ENCODE results near the gene KRTAP13-2.

Gene KRTAP13-2

DNA sequence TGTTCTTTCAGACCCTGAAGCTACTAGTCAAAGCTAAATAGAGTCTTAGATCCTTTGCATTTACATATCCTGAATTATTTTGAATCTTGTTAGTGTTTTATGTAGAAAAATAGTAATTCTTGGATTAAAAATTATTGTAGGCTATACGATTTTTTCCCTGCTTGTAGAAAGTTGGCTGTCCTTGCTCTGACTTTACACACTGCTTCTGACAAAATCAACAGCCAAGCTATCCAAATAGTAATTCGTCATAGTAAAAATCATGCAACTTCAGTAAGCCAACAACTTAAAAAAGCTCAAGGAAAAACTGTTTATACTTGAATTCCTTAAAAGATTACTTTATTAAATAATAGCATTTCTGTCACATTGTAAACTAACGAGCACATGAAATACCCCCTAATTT lies 16.2 kb downstream of the KRTAP13-2 start:
- TF ChIP-seq, protein P1, sequence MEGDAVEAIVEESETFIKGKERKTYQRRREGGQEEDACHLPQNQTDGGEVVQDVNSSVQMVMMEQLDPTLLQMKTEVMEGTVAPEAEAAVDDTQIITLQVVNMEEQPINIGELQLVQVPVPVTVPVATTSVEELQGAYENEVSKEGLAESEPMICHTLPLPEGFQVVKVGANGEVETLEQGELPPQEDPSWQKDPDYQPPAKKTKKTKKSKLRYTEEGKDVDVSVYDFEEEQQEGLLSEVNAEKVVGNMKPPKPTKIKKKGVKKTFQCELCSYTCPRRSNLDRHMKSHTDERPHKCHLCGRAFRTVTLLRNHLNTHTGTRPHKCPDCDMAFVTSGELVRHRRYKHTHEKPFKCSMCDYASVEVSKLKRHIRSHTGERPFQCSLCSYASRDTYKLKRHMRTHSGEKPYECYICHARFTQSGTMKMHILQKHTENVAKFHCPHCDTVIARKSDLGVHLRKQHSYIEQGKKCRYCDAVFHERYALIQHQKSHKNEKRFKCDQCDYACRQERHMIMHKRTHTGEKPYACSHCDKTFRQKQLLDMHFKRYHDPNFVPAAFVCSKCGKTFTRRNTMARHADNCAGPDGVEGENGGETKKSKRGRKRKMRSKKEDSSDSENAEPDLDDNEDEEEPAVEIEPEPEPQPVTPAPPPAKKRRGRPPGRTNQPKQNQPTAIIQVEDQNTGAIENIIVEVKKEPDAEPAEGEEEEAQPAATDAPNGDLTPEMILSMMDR (IDR thresholded peaks at IDR 0.05; ENCODE audit: insufficient read depth, low read depth, low read length, missing control alignments): no peak
- no peak overlapping the region for H3K4me3 ChIP-seq (ENCODE audit: low read length)
- no peak for DNase-seq (ENCODE audit: low read depth)

DNA sequence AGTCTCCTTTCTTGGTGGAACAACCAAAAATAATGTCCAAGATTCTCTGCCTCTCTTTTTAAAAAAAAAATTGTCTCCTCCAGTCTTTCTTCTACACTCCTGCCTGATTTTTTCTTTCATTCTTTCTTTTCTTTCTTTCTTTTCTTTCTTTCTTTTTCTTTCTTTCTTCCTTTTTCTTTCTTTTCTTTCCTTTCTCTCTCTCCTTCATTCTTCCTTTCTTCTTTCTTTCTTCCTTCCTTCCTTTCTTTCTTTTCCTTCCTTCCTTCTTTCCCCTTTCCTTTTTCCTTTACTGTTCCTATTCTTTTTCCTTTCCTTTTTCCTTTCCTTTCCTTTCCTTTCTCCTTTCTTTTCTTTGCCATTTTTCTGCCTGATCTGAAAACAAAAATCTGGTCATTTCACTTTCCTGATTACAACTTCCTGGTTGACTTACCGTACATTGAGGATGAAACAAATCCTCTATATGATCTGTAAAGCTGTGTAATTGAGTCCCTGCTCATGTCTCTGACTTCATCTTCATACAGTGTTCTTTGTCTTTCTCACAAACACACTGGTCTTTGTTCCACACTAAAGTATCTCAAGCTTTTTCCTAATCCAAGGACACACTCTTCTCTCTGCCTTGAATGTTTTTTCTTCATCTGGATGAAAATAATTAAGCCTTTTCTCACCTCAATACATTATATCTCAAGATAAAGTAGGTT lies 17.6 kb downstream of the KRTAP13-2 start:
- TF ChIP-seq, protein P1 (IDR thresholded peaks at IDR 0.05; ENCODE audit: insufficient read depth, low read depth, low read length, missing control alignments): no peak
- no peak overlapping the region for H3K4me3 ChIP-seq (ENCODE audit: low read length)
- DNase-seq (ENCODE audit: low read depth): no peak

DNA sequence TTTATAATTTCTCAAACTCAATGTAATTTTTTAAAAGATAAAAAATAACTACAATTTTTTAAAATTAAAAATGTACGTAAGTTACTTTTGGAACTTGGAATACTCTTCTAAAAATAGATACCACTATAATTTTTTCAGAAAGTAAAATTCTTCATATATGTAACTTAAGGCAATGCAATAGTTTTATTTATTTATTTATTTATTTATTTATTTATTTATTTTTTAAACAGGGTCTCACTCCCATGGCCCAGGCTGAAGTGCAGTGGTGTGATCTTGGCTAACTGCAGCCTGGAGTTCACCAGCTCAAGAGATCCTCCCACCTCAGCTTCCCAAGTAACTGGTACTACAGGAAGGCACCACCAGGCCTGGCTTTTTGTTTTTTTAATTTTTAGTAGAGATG lies 20.5 kb downstream of the KRTAP13-2 start:
- TF ChIP-seq, protein P1 (IDR thresholded peaks at IDR 0.05; ENCODE audit: insufficient read depth, low read depth, low read length, missing control alignments): no peak
- DNase-seq (ENCODE audit: low read depth): no peak
- no peak overlapping the region for H3K4me3 ChIP-seq (ENCODE audit: low read length)

DNA sequence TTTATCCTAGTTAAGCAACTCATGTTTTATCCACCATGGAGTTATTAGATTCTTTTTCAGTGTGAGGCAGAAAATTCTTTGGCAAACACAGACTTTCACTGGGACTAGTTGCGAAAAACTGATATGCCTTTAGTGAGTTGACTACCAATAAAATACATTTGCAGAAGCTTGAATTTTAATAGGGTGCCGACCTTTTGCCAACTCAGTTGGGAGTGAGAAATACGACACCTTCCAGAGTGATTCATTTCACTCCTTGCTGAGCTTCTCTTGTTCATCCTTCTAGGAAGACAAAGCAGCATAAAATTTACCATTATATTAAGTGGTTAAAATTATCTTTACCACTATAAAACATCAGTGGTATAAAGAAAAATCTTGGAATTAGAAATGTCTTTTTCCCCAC lies 22.5 kb downstream of the KRTAP13-2 start:
- DNase-seq (ENCODE audit: low read depth): peak; percentile 34
- H3K4me3 ChIP-seq (ENCODE audit: low read length): no peak overlapping the region
- TF ChIP-seq, protein P1 (IDR thresholded peaks at IDR 0.05; ENCODE audit: insufficient read depth, low read depth, low read length, missing control alignments): no peak

DNA sequence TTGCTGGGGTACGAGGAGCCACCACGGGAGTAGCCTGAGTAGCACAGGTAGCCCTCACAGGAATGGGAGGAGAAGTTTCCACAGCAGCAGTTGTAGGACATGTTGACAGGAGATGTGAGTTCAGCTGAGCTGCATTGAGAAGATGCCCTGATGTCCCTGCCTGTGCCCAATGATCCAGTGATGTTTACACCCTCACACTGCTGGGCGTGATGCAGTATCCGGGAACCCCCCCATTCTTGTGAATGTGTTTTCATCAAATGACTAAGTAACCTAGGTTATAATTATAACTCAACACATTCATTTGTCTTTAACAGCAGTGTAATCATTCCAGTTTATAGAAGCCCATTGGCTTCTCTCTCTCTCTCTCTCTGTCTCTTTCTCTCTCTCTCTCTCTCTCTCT lies 23.6 kb downstream of the KRTAP13-2 start, which contains the start of gene KRTAP23-1:
Gene KRTAP23-1, minus strand, starts transcription at position 101 of the 400 bp plus-strand sequence. Its CDS starts 0 bp downstream, at position 101.
- no peak within 1 kb of the TSS for H3K4me3 ChIP-seq (ENCODE audit: low read length)
- no peak for DNase-seq (ENCODE audit: low read depth)
- TF ChIP-seq, protein P1 (IDR thresholded peaks at IDR 0.05; ENCODE audit: insufficient read depth, low read depth, low read length, missing control alignments): no peak

DNA sequence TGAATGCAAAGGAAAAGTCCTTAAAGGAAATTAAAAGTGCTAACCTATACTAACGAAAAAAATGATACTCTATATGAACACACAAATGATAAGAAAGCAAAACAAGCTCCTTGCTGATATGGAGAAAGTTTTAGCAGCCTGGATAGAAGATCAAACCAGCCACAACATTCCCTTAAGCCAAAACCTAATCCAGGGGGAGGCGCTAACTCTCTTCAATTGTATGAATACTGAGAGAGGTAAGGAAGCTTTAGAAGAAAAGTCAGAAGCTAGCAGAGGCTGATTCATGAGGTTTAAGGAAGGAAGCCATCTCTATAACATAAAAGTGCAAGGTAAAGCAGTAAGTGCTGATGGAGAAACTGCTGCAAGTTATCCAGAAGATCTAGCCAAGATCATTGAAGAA lies 27.1 kb downstream of the KRTAP13-2 start:
- TF ChIP-seq, protein P1 (IDR thresholded peaks at IDR 0.05; ENCODE audit: insufficient read depth, low read depth, low read length, missing control alignments): no peak
- no peak overlapping the region for H3K4me3 ChIP-seq (ENCODE audit: low read length)
- no peak for DNase-seq (ENCODE audit: low read depth)

Data from epithelial cell of esophagus (primary cell).